ENCODE data around the gene ABHD17B.

DNA sequence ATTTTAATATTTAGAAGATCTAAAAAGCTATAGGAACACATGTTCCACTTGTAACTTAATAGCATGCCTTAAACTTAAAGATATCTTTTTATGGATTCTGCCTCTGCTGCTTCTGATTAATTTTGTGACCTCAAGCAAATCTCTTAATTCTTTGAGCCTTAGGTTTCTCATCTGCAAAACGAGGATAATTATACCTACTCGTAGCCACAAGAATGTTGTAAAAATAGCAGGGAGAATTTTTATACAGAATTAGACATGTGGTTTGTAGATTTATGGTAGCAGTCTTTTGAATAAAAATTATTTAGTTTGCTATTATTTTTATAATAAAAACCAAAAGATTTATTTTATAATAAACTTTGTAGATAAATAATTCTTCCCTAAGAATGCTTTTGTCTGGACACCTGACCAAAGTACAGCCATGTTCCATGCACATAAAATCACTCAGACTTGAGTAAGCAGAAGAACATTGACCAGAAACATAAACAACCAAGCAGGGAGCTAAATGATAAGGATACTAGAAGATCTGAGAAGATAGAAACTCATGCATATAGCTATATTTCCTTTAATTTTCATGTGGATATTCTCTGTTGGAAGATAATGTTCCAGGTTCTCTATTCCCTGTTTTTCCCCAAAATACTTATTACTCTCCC, 18.9 kb upstream of the ABHD17B start:
- TF ChIP-seq POLR2A (IDR thresholded peaks at IDR 0.05; ENCODE audit: low read length) (no peak), GATA1 (IDR thresholded peaks at IDR 0.05; ENCODE audit: low read depth, low read length) (no peak)
